AG09319 (cell line): ENCODE results near the gene TNNC2.

ENCODE experiments used
- DNase-seq: peaks from one replicate; pipeline ENCODE4 v3.0.0-alpha.2; 2010; ENCODE audit warnings: low read depth; ENCODE audit errors: extremely low read depth
- TF ChIP-seq, protein P1 (sequence below): IDR thresholded peaks from 2 replicates; pipeline ENCODE4 v1.5.1; 2011; ENCODE audit warnings: low read depth, mild to moderate bottlenecking, inconsistent platforms, low read length, moderate library complexity

The TNNC2 gene

GRCh38 chr20:45848421-45848820 is 21.3 kb upstream of the TNNC2 start:
- DNase-seq, result no peak
- TF ChIP-seq, protein P1, sequence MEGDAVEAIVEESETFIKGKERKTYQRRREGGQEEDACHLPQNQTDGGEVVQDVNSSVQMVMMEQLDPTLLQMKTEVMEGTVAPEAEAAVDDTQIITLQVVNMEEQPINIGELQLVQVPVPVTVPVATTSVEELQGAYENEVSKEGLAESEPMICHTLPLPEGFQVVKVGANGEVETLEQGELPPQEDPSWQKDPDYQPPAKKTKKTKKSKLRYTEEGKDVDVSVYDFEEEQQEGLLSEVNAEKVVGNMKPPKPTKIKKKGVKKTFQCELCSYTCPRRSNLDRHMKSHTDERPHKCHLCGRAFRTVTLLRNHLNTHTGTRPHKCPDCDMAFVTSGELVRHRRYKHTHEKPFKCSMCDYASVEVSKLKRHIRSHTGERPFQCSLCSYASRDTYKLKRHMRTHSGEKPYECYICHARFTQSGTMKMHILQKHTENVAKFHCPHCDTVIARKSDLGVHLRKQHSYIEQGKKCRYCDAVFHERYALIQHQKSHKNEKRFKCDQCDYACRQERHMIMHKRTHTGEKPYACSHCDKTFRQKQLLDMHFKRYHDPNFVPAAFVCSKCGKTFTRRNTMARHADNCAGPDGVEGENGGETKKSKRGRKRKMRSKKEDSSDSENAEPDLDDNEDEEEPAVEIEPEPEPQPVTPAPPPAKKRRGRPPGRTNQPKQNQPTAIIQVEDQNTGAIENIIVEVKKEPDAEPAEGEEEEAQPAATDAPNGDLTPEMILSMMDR, result no peak

- DNase-seq, result no peak
- TF ChIP-seq, protein P1, result no peak
Measured at GRCh38 chr20:45845452-45845851, 18.3 kb upstream of the TNNC2 start.

- TF ChIP-seq, protein P1, result no peak
- DNase-seq, result no peak
Measured at GRCh38 chr20:45843506-45843905, 16.4 kb upstream of the TNNC2 start.

DNA sequence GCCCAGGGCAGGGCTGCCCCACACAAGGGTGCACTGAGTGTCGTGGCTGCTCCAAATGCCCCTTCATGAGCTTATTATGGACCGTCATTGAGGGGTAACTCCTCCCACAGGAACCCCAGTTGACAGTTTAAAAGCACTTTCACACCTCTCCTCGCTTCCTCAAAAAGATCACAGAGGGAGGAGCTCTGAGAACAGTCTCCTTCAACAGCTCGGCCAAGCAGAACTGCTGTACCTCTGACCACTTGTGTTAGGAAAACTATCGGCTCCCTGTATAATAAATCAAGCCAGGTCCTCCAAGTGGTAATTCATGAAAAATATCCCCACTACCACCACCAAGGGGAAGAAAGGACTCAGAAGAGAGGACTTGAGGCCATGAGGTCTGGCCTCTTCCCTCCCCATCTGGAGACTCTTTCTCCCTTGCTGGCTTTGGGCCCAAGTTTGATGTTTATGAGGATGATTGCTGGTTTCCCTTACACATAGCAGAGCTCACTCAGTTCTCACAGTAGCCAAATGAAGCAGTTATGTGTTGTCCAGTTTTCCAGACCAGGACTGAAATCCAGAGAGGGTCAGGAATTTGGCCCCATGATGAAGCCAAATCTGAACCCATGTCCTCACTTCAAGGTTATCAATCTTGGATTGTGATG is 15.2 kb upstream of the TNNC2 start:
- no peak for DNase-seq
- TF ChIP-seq, protein P1, result no peak

DNA sequence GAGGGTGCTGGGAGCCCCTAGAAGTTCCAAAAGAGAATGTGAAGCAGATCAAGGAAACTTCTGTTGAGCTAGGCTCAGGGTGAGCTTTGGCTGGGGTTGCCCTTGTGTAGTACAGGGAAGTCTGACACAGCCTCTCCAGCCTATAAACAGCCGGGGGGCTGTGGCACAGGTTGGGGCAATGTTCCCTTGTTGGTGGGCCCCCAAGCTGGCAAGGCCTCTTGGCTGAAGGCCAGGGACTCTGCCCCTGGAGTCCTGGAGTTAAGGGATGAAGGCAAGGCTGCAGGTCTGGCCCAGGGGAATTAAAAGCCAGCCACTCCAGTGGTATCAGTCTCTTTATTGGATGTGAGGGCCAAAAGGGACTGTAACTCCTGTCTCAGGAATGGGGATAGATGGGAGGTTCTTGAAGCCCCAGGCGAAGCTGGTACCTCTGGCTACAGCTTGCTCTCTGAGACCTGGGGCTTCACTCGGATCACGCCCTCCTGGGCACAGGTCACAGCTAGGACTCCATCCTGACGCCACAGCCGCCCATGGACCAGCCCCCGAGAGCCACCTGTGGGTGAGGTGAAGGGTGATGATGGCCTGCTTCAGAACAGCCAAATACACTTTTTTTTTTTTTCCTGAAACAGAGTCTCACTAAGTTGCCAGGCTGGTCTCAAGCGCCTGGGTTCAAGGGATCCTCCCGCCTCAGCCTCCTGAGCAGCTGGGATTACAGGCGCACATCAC is 14.5 kb upstream of the TNNC2 start:
- TF ChIP-seq, protein P1, result no peak
- no peak for DNase-seq

GRCh38 chr20:45840700-45841198 is 13.6 kb upstream of the TNNC2 start:
- TF ChIP-seq, protein P1, result no peak
- DNase-seq, result no peak

DNA sequence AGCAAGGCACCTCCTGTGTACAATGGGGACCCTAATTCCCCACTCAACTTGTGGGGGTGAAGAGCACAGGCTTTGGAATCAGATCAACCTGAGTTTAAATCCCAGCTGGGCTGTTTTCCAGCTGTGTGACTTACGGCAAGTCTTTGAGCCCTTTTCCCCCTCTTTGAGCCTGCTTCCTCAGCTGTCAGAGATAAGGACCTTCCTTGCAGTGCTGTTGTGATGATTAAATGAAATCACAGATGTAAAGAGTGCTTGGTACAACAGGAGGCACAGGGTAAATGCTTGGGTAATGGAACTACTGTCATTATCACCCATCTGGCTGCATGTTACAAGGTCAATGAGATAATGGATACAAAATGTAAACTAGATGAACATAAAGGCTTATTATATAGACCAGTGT is 9.7 kb upstream of the TNNC2 start:
- TF ChIP-seq, protein P1, result no peak
- no peak for DNase-seq
